H7 (cell line): Measurements from ENCODE around the gene EPYC. TPM values are rescaled to one million over a fixed set of nuclear protein-coding genes. Genes with fewer than 3 reads are reported as not detected.

ENCODE experiments used
- DNase-seq: peaks from one replicate; pipeline ENCODE4 v3.0.0; 2012
- H3K27me3 ChIP-seq: 2 replicates; pipeline ENCODE4 v1.6.0; 2011; ENCODE audit warnings: mild to moderate bottlenecking, low read length; ENCODE audit not compliant: control insufficient read depth, insufficient read depth
- H3K36me3 ChIP-seq: replicated peaks from 2 replicates; pipeline ENCODE4 v1.5.1; 2011; ENCODE audit warnings: low read length; ENCODE audit not compliant: control insufficient read depth, insufficient read depth
- H3K4me3 ChIP-seq: 2 replicates; pipeline ENCODE4 v1.5.1; 2011; ENCODE audit warnings: low read depth, mild to moderate bottlenecking, control low read depth, low read length, moderate library complexity; ENCODE audit not compliant: insufficient read depth
- total RNA-seq: library from RNA; depleted of rRNA; stranded (reverse); fragments of >200 nt; shearing (Covaris generic); gene quantifications from 2 replicates; pipeline ENCODE4 v1.2.3, GENCODE V29; 2014

Gene EPYC
- total RNA-seq, 1 experiment from 2014 or later: not detected

GRCh38 chr12:90958347-90958746, 46.4 kb downstream of the EPYC start:
- H3K27me3 ChIP-seq: no peaks in the 10 kb centered on the region
- no peaks in the 10 kb centered on the region for H3K36me3 ChIP-seq
- no peak overlapping the region for H3K4me3 ChIP-seq
- DNase-seq: no peak

GRCh38 chr12:90954921-90955320, 49.9 kb downstream of the EPYC start, which contains the start of gene CCER1:
Gene CCER1 (minus strand): TSS chr12:90955176. CDS start chr12:90954742, 434 bp downstream.
- no peaks in the 10 kb centered on the region for H3K27me3 ChIP-seq
- DNase-seq: peak; percentile 14

GRCh38 chr12:90954428-90954827, 50.3 kb downstream of the EPYC start:
- H3K27me3 ChIP-seq: no peaks in the 10 kb centered on the region

More at GRCh38 chr12:90954921-90955320, 49.9 kb downstream of the EPYC start, which contains the start of gene CCER1:
- Histone ChIP-seq H3K36me3 (no peaks in the 10 kb centered on the region), H3K4me3 (no peak within 1 kb of the TSS)

GRCh38 chr12:90953956-90954421, 50.8 kb downstream of the EPYC start:
- DNase-seq: peak; percentile 73
- Histone ChIP-seq H3K4me3 (no peak overlapping the region), H3K36me3 (no peaks in the 10 kb centered on the region), H3K27me3 (no peaks in the 10 kb centered on the region)

More at GRCh38 chr12:90954428-90954827, 50.3 kb downstream of the EPYC start:
- no peaks in the 10 kb centered on the region for H3K36me3 ChIP-seq
- H3K4me3 ChIP-seq: no peak overlapping the region
- DNase-seq: no peak

- no peak for DNase-seq
- Histone ChIP-seq H3K27me3 (no peaks in the 10 kb centered on the region), H3K36me3 (no peaks in the 10 kb centered on the region), H3K4me3 (no peak overlapping the region)
Observed at GRCh38 chr12:90951432-90952105, 53.2 kb downstream of the EPYC start.

- Histone ChIP-seq H3K27me3 (no peaks in the 10 kb centered on the region), H3K4me3 (no peak overlapping the region), H3K36me3 (no peaks in the 10 kb centered on the region)
- DNase-seq: no peak
Observed at GRCh38 chr12:90947869-90948268, 56.9 kb downstream of the EPYC start.

- Histone ChIP-seq H3K36me3 (no peaks in the 10 kb centered on the region), H3K4me3 (no peak overlapping the region), H3K27me3 (no peaks in the 10 kb centered on the region)
- DNase-seq: no peak
Observed at GRCh38 chr12:90945070-90945649, 59.6 kb downstream of the EPYC start.

- H3K27me3 ChIP-seq: no peaks in the 10 kb centered on the region
- H3K36me3 ChIP-seq: no peaks in the 10 kb centered on the region
- no peak for DNase-seq
- no peak overlapping the region for H3K4me3 ChIP-seq
Observed at GRCh38 chr12:90943255-90943654, 61.5 kb downstream of the EPYC start.

- H3K27me3 ChIP-seq: no peaks in the 10 kb centered on the region
- no peak for DNase-seq
- H3K4me3 ChIP-seq: no peak overlapping the region
- no peaks in the 10 kb centered on the region for H3K36me3 ChIP-seq
Observed at GRCh38 chr12:90940872-90941499, 63.8 kb downstream of the EPYC start.

- H3K27me3 ChIP-seq: no peaks in the 10 kb centered on the region
- DNase-seq: no peak
- H3K36me3 ChIP-seq: no peaks in the 10 kb centered on the region
- no peak overlapping the region for H3K4me3 ChIP-seq
Observed at GRCh38 chr12:90939382-90939781, 65.4 kb downstream of the EPYC start.

- DNase-seq: no peak
Observed at GRCh38 chr12:90938451-90938850, 66.3 kb downstream of the EPYC start.

GRCh38 chr12:90937651-90938050, 67.1 kb downstream of the EPYC start:
- no peak overlapping the region for H3K4me3 ChIP-seq
- no peaks in the 10 kb centered on the region for H3K36me3 ChIP-seq
- no peak for DNase-seq
- H3K27me3 ChIP-seq: no peaks in the 10 kb centered on the region

More at GRCh38 chr12:90938451-90938850, 66.3 kb downstream of the EPYC start:
- H3K4me3 ChIP-seq: no peak overlapping the region
- H3K36me3 ChIP-seq: no peaks in the 10 kb centered on the region
- H3K27me3 ChIP-seq: no peaks in the 10 kb centered on the region

GRCh38 chr12:90936230-90937005, 68.4 kb downstream of the EPYC start:
- DNase-seq: no peak

GRCh38 chr12:90925562-90925961, 79.2 kb downstream of the EPYC start:
- no peak for DNase-seq
- no peaks in the 10 kb centered on the region for H3K36me3 ChIP-seq
- no peaks in the 10 kb centered on the region; the same call in 1 of the 2 replicates for H3K27me3 ChIP-seq
- no peak overlapping the region for H3K4me3 ChIP-seq

More at GRCh38 chr12:90936230-90937005, 68.4 kb downstream of the EPYC start:
- Histone ChIP-seq H3K36me3 (no peaks in the 10 kb centered on the region), H3K4me3 (no peak overlapping the region), H3K27me3 (no peaks in the 10 kb centered on the region)
